HG03159 (cell line): ENCODE data around the gene TMPRSS4.

ENCODE experiments used
- ATAC-seq: cut with Tn5 transposase; IDR thresholded peaks from one replicate; pipeline ENCODE4 v1.9.1; 2021; ENCODE audit warnings: mild to moderate bottlenecking, moderate library complexity; ENCODE audit not compliant: unreplicated experiment

TMPRSS4 gene

GRCh38 chr11:118100691-118101232, 23.9 kb downstream of the TMPRSS4 start:
- no peak for ATAC-seq

GRCh38 chr11:118102721-118103261, 25.9 kb downstream of the TMPRSS4 start:
- ATAC-seq: no peak

DNA sequence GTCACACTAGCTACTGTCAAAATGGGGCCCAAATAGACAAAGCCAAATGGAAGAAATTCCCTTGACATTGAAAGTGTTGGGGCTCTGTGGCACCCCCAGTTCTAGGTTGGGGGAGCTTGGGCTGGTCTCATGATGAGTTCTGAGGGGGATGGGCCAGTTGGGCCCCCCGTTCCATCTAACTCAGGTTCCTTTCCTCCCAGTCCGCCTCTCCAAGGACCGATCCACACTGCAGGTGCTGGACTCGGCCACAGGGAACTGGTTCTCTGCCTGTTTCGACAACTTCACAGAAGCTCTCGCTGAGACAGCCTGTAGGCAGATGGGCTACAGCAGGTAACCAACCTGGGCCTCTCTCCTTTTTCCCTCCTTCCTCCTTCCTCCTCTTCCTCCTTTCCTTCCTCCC, 27.6 kb downstream of the TMPRSS4 start:
- no peak for ATAC-seq

- no peak for ATAC-seq
Observed at GRCh38 chr11:118105657-118106305, 28.9 kb downstream of the TMPRSS4 start.

DNA sequence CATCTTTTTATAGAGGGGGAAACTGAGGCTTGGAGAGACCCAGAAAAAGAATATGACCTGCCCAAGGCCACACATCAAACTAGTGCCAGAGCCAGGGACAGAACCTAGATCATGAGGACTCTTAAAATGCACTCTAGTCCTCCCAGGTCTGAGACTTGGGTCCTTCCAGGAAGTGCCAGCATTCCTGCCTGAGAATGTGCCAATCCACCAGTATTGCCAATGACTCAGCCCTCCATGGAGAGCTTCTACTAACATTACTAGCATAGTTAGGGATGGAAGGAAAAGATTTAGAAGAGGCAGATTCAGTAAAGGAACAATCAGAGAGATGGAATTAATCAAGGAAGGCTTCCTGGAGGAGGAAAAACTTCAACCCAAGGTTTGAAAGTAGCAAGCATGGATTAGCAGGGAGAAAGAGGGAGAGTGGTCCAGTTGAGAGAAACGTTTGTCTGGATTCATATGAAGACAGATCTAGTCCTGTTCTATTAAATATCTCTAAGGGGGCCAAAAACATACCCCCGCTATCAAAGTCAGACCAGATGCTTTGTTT, 30.0 kb downstream of the TMPRSS4 start:
- ATAC-seq: no peak

- no peak for ATAC-seq
Observed at GRCh38 chr11:118108513-118108912, 31.6 kb downstream of the TMPRSS4 start.

DNA sequence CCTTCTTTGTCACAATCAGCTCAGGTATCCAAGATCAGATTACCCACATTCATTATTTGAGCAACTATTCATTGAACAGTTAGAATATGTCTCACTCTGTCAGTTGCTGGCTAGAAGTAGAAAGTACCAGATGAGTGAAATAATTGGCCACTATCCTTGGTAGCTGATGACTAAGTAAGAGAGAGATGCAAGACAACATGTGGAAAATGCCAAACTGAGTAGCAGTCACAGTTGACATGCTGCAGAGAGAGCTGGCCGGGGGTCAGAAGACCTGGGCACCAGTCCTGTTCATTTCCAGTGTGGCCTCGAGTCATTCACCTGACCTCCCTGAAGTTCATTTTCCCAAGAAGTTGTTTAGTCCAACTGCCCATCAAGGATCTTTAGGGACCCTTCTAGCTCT, 32.4 kb downstream of the TMPRSS4 start:
- no peak for ATAC-seq

DNA sequence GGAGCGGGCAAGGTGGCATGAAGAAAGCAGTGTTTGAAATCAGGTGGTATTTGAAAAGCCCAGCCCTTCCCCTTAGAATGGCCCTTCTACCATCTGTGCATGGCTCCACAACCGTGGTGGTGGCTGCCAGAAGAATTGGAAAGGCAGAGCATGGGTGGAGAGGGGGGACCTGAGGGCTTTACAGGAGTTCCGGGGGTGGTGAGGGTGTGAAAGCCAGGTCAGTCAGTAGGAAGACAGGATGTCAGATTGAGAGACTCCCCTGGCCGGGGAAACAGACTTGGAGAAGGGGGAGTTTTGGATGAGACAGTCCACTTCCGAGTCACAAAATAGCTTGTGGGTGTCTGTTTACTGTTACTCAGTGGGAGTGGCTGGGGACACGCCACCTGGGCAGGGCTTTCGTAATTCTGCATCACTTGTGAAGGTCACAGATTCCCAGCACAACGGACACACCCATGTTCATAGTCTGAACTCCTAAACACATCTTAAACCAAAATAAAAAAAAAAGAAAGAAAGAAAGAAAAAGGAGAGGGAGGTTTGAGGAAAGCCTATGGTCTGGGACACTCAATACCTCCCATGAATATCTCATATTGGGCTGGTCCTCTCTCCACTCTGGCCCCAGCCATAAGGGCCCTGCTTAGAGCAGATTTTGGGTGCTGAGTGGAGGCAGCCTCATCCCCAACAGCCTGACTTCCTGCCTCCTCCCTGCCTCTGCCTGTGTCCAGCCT, 34.3 kb downstream of the TMPRSS4 start:
- ATAC-seq: no peak

DNA sequence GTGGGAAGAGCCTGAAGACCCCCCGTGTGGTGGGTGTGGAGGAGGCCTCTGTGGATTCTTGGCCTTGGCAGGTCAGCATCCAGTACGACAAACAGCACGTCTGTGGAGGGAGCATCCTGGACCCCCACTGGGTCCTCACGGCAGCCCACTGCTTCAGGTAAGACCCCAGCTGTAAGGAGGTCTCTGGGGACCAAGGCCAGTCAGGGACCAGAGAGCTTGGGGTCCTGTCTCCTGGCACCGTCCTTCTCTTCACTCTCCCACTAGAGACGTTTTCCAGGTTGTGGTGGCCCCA, 34.8 kb downstream of the TMPRSS4 start:
- ATAC-seq: no peak

- no peak for ATAC-seq
Observed at GRCh38 chr11:118112711-118113430, 36.0 kb downstream of the TMPRSS4 start.

DNA sequence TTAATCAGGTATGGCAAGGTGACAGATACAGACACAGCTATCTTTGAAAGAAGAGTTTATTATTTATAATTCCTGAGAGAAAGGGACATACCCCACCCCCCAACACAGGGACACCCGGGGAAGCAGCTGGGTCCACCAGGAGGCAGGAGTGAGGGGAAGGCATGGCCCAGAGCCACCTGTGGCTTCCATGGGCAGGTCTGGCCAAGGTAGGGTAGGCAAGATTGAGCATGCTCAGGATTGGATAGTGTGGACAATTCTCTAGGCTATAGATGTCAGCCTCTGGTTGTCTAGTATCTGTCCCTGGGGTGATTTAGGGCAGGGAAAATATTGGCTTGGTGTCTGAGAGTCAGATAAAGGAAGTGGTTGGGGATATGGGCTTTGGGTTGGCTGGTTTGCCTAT, 37.4 kb downstream of the TMPRSS4 start:
- no peak for ATAC-seq

DNA sequence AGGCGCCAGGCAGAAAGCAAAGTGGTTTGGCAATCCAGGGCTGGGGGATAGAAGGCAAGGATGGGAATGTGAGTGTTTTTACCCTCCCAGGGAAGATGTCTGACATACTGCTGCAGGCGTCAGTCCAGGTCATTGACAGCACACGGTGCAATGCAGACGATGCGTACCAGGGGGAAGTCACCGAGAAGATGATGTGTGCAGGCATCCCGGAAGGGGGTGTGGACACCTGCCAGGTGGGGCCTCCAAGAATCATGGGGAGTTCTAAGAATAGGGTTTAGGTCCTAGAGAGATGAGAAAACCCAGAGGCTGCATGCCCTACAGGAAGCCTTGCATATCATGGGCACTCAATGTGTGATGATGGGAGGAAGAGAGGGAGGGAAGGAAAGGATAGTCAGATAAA, 38.2 kb downstream of the TMPRSS4 start:
- ATAC-seq: no peak

DNA sequence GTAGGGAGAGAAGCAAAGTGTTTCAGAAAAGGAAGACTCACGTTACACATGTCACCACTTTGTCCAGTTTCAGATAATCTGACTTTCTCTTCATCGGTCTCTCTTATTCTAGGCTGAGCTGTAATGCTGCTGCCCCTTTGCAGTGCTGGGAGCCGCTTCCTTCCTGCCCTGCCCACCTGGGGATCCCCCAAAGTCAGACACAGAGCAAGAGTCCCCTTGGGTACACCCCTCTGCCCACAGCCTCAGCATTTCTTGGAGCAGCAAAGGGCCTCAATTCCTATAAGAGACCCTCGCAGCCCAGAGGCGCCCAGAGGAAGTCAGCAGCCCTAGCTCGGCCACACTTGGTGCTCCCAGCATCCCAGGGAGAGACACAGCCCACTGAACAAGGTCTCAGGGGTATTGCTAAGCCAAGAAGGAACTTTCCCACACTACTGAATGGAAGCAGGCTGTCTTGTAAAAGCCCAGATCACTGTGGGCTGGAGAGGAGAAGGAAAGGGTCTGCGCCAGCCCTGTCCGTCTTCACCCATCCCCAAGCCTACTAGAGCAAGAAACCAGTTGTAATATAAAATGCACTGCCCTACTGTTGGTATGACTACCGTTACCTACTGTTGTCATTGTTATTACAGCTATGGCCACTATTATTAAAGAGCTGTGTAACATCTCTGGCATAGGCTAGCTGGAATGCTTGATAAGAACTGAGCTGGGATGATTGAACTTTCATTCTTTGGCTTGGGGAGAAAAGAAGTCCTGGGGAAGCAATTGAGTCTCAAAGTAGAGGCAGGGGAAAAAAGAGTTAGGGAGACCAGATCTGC, 41.1 kb downstream of the TMPRSS4 start:
- ATAC-seq: no peak

- no peak for ATAC-seq
Observed at GRCh38 chr11:118120793-118121192, 43.9 kb downstream of the TMPRSS4 start.

DNA sequence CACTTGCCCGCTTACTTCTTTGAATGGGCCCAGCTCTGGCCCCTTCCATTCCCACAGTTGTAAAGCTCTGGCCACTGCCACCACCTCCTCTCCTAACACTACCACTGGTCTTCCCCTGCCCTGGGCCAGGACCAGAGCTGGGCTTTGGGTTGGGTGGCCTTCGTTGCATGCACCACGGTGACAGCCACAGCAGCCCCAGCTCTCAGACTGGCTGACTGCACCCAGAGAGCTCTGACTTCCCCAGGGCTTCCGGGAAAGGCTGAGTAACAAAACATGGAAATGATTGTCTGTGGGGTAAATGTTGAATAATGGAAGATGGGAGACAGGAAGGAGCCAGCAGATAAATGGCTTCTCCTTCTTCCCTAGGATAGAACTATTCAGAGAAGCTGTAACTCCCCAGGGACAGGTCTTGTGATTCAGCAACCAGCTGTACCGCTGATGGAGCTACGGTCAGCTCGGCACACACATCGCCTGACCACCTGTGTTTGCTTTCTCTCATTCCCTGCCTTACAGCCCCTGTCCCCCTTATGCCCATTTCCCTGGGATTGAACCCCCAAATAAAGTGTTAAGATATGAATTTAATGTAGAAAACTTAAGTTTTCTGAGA, 48.2 kb downstream of the TMPRSS4 start:
- ATAC-seq: no peak

DNA sequence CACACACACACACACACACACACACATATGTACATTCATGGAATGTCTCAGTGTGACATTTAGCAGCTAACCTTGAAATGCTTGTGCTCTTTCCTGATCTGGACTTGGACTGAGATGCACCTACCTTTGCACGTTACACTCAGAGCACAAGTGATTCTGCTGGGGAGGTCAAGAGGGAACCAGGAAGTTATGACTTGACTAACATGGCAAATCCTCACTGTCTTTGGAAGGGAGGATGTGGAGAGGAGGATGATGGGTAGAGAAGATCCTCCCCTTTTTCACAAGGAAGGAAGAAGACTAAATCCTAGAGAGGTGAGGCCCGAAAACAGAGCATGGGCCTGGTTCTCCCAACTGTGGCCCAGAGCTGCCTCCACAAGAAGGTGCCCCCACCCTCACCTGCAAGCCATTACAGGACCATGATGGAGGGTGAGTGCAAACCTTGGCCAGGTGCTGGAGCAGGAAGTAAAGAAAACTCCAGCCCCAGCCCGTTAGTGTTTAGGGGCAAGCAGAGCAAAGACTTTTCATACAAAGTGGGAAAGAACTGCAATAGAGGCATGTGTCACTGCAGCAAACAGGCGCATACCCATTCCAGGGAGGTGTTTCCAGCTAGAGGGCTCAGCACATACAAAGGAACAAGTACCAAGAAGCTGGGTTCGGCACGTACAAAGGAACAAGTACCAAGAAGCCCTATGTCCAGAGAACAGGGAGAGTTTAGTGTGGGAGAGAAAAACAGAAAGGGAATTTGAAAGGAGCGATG, 49.4 kb downstream of the TMPRSS4 start:
- no peak for ATAC-seq

DNA sequence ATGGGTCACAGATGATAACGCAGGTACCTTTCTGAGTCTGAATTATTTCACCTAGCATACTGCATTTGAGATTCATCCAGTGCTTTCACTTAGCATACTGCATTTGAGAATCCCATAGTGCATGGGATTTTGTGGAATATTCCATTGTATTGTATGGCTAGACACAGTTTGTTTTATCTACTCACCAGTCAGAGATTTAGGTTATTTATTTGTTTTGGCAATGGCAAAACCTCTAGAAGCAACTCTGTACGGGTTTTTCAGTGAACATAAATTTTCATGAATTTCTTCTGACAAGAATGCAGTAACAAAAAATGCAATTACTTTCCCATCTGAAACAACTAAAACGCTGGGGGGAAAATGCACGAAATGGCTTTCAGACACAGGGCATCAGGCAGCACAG, 51.4 kb downstream of the TMPRSS4 start:
- no peak for ATAC-seq

DNA sequence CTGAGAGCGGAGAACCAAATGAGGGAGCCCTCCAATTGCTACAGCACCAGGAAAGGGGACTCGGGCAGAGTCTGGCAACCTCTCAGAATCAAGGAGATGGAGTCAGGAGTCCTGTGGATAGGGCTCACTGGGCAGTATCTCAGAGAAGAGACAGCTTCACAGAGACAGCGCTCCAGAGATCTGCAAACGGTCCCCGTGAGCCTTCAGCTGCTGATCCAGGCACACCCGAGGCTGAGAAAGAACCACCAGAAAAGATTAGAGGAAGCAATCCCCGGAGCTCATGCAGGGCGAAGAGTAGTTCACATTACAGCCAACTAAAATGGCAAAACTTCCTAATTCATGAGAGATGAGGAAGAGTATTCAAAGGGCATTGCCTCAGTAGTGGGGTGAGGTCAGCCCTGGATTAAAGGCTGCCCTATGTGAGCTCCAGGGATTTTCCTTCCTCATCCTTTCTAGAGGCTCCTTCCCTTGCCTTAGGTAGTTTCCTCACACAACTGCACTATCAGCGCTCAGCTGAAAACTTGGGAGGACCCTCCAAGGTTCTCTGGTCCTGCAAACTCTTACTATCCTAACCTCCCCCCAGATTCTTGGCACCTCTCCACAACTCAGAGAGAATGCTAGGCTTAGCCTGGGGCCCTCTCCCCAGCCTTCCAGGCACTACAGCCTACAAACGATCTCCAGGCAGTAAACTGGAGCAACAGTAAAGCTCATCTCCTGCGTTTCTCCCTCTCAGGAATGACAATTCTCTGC, 52.0 kb downstream of the TMPRSS4 start:
- ATAC-seq: no peak
